Measurements from ENCODE around the gene ZNF587B.

DNA sequence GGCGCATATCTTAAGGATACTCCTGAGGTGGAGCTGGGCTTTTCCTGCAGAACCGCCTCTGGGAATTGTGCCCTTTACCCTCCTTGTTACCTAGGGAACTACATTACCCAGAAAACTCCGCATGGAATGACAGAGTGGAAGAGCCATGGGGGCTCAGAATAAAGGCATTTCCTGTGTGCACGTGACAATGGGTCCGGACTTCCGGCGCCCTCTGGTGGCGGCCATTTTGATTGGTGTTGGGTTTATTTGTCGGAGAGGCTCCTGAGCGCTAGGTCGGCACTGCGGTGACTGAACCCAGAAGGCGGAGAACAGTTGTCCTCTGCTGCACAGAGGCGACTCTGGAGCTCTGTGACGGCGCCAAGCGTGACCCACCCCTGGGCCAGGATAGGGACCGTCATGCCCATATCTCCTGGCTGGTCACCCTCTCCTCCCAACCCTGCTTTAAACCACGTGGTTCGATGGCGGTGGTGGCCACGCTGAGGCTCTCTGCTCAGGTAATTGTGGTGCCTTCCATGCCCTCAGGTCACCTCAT lies at the start of gene ZNF587B:
- TF ChIP-seq, protein P1, sequence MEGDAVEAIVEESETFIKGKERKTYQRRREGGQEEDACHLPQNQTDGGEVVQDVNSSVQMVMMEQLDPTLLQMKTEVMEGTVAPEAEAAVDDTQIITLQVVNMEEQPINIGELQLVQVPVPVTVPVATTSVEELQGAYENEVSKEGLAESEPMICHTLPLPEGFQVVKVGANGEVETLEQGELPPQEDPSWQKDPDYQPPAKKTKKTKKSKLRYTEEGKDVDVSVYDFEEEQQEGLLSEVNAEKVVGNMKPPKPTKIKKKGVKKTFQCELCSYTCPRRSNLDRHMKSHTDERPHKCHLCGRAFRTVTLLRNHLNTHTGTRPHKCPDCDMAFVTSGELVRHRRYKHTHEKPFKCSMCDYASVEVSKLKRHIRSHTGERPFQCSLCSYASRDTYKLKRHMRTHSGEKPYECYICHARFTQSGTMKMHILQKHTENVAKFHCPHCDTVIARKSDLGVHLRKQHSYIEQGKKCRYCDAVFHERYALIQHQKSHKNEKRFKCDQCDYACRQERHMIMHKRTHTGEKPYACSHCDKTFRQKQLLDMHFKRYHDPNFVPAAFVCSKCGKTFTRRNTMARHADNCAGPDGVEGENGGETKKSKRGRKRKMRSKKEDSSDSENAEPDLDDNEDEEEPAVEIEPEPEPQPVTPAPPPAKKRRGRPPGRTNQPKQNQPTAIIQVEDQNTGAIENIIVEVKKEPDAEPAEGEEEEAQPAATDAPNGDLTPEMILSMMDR (IDR thresholded peaks at IDR 0.05), result peak; percentile 14 to 44 (median 28)
- TF ChIP-seq POLR2A (IDR thresholded peaks at IDR 0.05), result no peak
